ENCODE data around the gene NOL9.

DNA sequence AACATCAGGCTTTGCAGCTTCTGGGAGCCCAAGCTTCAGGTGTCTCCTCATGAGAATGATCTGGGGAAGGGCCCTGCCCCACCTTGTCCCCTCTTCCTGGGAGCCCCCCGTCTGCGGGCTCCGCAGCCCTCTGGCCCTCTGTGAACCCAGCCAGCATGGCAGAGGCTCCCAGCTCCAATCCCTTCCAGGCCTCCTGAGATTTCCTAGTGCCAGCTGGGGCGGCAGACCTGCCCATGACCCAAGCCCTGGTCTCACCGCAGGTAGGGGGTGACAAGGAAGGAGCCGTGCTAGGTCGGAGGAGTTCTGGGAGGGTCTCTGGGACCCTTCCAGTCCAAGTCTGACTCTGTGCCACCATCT, 70.6 kb downstream of the NOL9 start:
- TF ChIP-seq POLR2A (IDR thresholded peaks at IDR 0.05), result no peak
- TF ChIP-seq, protein P1, sequence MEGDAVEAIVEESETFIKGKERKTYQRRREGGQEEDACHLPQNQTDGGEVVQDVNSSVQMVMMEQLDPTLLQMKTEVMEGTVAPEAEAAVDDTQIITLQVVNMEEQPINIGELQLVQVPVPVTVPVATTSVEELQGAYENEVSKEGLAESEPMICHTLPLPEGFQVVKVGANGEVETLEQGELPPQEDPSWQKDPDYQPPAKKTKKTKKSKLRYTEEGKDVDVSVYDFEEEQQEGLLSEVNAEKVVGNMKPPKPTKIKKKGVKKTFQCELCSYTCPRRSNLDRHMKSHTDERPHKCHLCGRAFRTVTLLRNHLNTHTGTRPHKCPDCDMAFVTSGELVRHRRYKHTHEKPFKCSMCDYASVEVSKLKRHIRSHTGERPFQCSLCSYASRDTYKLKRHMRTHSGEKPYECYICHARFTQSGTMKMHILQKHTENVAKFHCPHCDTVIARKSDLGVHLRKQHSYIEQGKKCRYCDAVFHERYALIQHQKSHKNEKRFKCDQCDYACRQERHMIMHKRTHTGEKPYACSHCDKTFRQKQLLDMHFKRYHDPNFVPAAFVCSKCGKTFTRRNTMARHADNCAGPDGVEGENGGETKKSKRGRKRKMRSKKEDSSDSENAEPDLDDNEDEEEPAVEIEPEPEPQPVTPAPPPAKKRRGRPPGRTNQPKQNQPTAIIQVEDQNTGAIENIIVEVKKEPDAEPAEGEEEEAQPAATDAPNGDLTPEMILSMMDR (IDR thresholded peaks at IDR 0.05), result no peak
